Hepatocyte (in vitro differentiated cells): Measurements from ENCODE around the gene ITGB4. TPM values are rescaled to one million over a fixed set of nuclear protein-coding genes. Genes with fewer than 3 reads are reported as not detected.

Source experiments
- DNase-seq: peaks from one replicate; pipeline ENCODE4 v3.0.0-alpha.2; 2016; ENCODE audit warnings: low spot score
- H2AFZ ChIP-seq: fragments of 200-600 bp; sonication (generic); 2 replicates; pipeline ENCODE4 v1.6.0; 2016; ENCODE audit warnings: antibody characterized with exemption, mild to moderate bottlenecking
- H3K27ac ChIP-seq: fragments of 200-600 bp; sonication (generic); 2 replicates; pipeline ENCODE4 v1.5.1; 2016; ENCODE audit warnings: mild to moderate bottlenecking
- H3K27me3 ChIP-seq: fragments of 200-600 bp; sonication (generic); 2 replicates; pipeline ENCODE4 v1.6.1; 2016
- H3K36me3 ChIP-seq: fragments of 200-600 bp; sonication (generic); replicated peaks from 2 replicates; pipeline ENCODE4 v1.5.1; 2016; ENCODE audit warnings: low read depth; ENCODE audit not compliant: insufficient read depth
- H3K4me1 ChIP-seq: fragments of 200-600 bp; sonication (generic); 2 replicates; pipeline ENCODE4 v1.5.1; 2016; ENCODE audit warnings: mild to moderate bottlenecking, moderate library complexity; ENCODE audit not compliant: insufficient read depth
- H3K4me2 ChIP-seq: fragments of 200-600 bp; sonication (generic); 2 replicates; pipeline ENCODE4 v1.6.0; 2016
- H3K4me3 ChIP-seq: fragments of 200-600 bp; sonication (generic); 2 replicates; pipeline ENCODE4 v1.5.1; 2016; ENCODE audit warnings: mild to moderate bottlenecking
- H3K79me2 ChIP-seq: fragments of 200-600 bp; sonication (generic); 2 replicates; pipeline ENCODE4 v1.6.0; 2017; ENCODE audit warnings: mild to moderate bottlenecking
- H3K9me2 ChIP-seq: fragments of 200-600 bp; sonication (generic); replicated peaks from 2 replicates; pipeline ENCODE4 v1.6.0; 2017; ENCODE audit warnings: mild to moderate bottlenecking; ENCODE audit not compliant: insufficient read depth
- H3K9me3 ChIP-seq: fragments of 200-600 bp; sonication (generic); 2 replicates; pipeline ENCODE4 v1.5.1; 2016; ENCODE audit warnings: low read depth, mild to moderate bottlenecking
- H4K20me1 ChIP-seq: fragments of 200-600 bp; sonication (generic); 2 replicates; pipeline ENCODE4 v1.6.0; 2016; ENCODE audit warnings: mild to moderate bottlenecking; ENCODE audit not compliant: insufficient read depth, poor library complexity, severe bottlenecking
- EZH2 ChIP-seq: fragments of 200-600 bp; sonication (generic); IDR thresholded peaks from 2 replicates; pipeline ENCODE4 v1.6.1; 2016; ENCODE audit warnings: antibody characterized with exemption, mild to moderate bottlenecking, borderline replicate concordance
- EZH2phosphoT487 ChIP-seq: fragments of 200-600 bp; sonication (generic); IDR thresholded peaks from one replicate; pipeline ENCODE4 v1.6.1; 2018; ENCODE audit warnings: antibody characterized with exemption, mild to moderate bottlenecking, low read depth, moderate library complexity; ENCODE audit not compliant: unreplicated experiment, severe bottlenecking
- WGBS: methylation state at CpG from one replicate; pipeline ENCODE4 v1.1.6; 2016; ENCODE audit warnings: low lambda C conversion rate; ENCODE audit errors: missing lambda C conversion rate; 5-methylcytosine and 5-hydroxymethylcytosine counted together
- polyA plus RNA-seq: library from polyadenylated mRNA; unstranded; fragments of >200 nt; fragmentation: Nextera tagmentation; extraction: Ambion mirVana; gene quantifications from 2 replicates; pipeline ENCODE4 v1.2.1, GENCODE V29; 2016
- total RNA-seq: library from RNA; depleted of rRNA; stranded (reverse); fragments of >200 nt; gene quantifications from 2 replicates; pipeline ENCODE4 v1.2.3, GENCODE V29; 2014
- TF ChIP-seq, protein P1 (sequence below): fragments of 200-600 bp; sonication (generic); IDR thresholded peaks from 2 replicates; pipeline ENCODE4 v1.5.1; 2016; ENCODE audit warnings: antibody characterized with exemption, mild to moderate bottlenecking; ENCODE audit not compliant: poor library complexity

ITGB4 gene
- total and polyA plus RNA-seq, 2 experiments from 2014 or later, result 15.7 to 23.5 TPM

DNA sequence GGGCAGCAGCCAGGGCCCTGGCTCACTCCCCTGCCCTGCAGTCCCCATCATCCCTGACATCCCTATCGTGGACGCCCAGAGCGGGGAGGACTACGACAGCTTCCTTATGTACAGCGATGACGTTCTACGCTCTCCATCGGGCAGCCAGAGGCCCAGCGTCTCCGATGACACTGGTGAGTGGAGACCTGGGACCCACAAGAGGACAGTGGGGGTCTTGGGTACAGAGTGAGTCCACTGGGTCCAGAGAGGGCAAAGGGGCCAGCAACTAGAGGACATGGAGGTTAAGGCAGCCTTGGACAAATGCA, 31.1 kb downstream of the ITGB4 start:
- Histone ChIP-seq H3K4me1 (peaks cover 14% of the 10 kb centered on the region), H3K9me3 (no peaks in the 10 kb centered on the region), H3K9me2 (no peaks in the 10 kb centered on the region), H3K4me2 (no peak overlapping the region), H2AFZ (no peak overlapping the region), H3K36me3 (no peaks in the 10 kb centered on the region), H3K4me3 (no peak overlapping the region), H3K27ac (no peak overlapping the region), H4K20me1 (no peaks in the 10 kb centered on the region), H3K79me2 (no peaks in the 10 kb centered on the region), H3K27me3 (no peaks in the 10 kb centered on the region)
- TF ChIP-seq EZH2phosphoT487 (no peak), EZH2 (no peak)
- TF ChIP-seq, protein P1, sequence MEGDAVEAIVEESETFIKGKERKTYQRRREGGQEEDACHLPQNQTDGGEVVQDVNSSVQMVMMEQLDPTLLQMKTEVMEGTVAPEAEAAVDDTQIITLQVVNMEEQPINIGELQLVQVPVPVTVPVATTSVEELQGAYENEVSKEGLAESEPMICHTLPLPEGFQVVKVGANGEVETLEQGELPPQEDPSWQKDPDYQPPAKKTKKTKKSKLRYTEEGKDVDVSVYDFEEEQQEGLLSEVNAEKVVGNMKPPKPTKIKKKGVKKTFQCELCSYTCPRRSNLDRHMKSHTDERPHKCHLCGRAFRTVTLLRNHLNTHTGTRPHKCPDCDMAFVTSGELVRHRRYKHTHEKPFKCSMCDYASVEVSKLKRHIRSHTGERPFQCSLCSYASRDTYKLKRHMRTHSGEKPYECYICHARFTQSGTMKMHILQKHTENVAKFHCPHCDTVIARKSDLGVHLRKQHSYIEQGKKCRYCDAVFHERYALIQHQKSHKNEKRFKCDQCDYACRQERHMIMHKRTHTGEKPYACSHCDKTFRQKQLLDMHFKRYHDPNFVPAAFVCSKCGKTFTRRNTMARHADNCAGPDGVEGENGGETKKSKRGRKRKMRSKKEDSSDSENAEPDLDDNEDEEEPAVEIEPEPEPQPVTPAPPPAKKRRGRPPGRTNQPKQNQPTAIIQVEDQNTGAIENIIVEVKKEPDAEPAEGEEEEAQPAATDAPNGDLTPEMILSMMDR, result no peak
- no peak for DNase-seq
- 92% methylated on average over 7 of the region's 10 CpGs for WGBS

DNA sequence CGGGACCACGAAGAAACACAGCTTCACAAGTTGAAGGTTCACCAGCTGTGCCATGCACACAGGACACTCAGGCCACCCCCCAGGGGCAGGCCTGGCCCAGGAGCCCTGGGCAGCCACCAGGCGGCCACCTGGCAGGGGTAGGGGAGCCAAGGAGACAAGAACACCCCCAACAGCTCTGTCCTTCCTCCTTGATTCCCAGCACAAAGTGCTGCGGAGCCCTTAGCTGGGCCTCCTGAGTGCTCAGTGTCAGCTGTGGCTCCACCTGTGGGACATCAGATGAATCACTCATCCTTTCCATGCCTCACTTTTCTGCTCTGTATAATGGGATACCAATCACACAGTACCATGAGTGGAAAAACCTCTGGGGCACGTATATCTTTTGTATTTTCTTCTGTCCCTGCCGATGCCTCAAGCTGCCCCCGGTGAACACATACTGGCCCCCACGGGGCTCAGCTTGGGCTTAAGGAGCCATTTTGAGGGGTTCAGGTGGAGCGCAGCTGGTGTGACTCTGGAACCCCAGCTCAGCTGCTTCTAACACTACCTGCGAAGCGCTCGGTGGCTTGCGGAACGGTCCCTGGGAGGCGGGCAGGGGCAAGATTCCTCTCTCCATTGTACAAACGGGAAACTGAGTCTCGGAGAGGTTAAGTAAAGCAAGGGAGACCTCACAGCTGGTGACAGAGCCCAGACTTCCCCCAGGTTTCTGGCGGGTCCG, 31.7 kb downstream of the ITGB4 start:
- H3K4me1 ChIP-seq, result peaks cover 14% of the 10 kb centered on the region
- no peaks in the 10 kb centered on the region for H3K9me2 ChIP-seq
- no peaks in the 10 kb centered on the region for H3K36me3 ChIP-seq
- H3K79me2 ChIP-seq, result no peaks in the 10 kb centered on the region
- H4K20me1 ChIP-seq, result no peaks in the 10 kb centered on the region
- no peak overlapping the region for H3K4me3 ChIP-seq
- H2AFZ ChIP-seq, result peak overlapping the region; percentile 91
- H3K27me3 ChIP-seq, result no peaks in the 10 kb centered on the region
- 82% methylated on average over 19 of the region's 19 CpGs for WGBS
- H3K27ac ChIP-seq, result no peak overlapping the region
- no peak for DNase-seq
- peak overlapping the region; percentile 84 for H3K4me2 ChIP-seq
- TF ChIP-seq EZH2 (no peak), EZH2phosphoT487 (no peak)
- TF ChIP-seq, protein P1, result no peak
- H3K9me3 ChIP-seq, result no peaks in the 10 kb centered on the region

DNA sequence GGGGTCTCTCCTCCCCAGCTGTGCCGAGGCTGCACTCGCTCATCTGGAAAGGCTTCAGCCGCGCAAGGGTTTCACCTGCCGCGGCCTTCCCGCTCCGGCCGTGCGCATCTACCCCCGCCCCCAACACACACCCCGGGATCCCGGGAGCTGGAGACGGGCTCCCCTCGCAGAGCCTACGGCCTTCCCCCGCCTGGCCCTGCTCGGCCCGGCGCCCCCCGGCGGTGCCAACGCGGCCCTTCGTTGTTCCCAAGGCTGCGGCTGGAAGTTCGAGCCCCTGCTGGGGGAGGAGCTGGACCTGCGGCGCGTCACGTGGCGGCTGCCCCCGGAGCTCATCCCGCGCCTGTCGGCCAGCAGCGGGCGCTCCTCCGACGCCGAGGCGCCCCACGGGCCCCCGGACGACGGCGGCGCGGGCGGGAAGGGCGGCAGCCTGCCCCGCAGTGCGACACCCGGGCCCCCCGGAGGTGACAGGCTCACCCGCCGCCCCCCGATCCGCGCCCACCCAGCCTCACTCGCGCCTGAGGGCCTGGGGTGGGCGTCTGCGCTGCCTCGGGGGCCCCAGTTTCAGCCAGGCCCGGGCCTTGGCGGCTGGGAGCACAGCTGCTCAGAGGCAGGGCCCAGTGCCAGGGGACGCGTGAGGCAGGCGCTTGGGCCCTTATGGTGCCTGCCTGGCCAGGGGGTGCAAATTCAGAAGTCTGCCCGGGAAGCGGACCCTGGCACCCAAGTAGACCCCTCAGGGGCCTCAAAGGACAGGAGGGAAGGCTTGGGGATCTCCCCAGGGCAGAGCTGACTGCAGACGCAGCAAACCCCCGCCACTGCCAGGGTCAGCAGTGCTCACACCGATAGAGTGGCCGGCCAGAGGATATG, 32.5 kb downstream of the ITGB4 start:
- peaks cover 14% of the 10 kb centered on the region for H3K4me1 ChIP-seq
- peak overlapping the region; percentile 91 for H2AFZ ChIP-seq
- H3K9me2 ChIP-seq, result no peaks in the 10 kb centered on the region
- no peaks in the 10 kb centered on the region for H3K27me3 ChIP-seq
- 28% methylated on average over 47 of the region's 76 CpGs for WGBS
- no peaks in the 10 kb centered on the region for H3K79me2 ChIP-seq
- no peak overlapping the region for H3K4me3 ChIP-seq
- TF ChIP-seq EZH2, result no peak
- TF ChIP-seq, protein P1, result peak; percentile 62
- peak overlapping the region; percentile 84 for H3K4me2 ChIP-seq
- no peaks in the 10 kb centered on the region for H3K9me3 ChIP-seq
- no peaks in the 10 kb centered on the region for H4K20me1 ChIP-seq
- H3K36me3 ChIP-seq, result no peaks in the 10 kb centered on the region
- DNase-seq, result peak; percentile 87
- H3K27ac ChIP-seq, result peak overlapping the region; percentile 40
